ENCODE data around the gene PARS2.

The PARS2 gene

GRCh38 chr1:54787604-54788003 is 23.3 kb upstream of the PARS2 start:
- TF ChIP-seq POLR2AphosphoS5 (IDR thresholded peaks at IDR 0.05; ENCODE audit: low read depth, low read length) = no peak
- no peak for TF ChIP-seq TAF1 (IDR thresholded peaks at IDR 0.05; ENCODE audit: borderline replicate concordance, insufficient read depth, low read length)
- TF ChIP-seq SIN3A (IDR thresholded peaks at IDR 0.05; ENCODE audit: borderline replicate concordance, insufficient read depth, low read length) = no peak
- TF ChIP-seq REST (IDR thresholded peaks at IDR 0.05; ENCODE audit: insufficient read depth in 1 of 2, low read depth in 2 of 2, low read length in 2 of 2) = no peak
- no peak for TF ChIP-seq FOXP2 (optimal IDR thresholded peaks at IDR 0.05; ENCODE audit: borderline replicate concordance, extremely low read depth, extremely low read length, insufficient read depth)

- TF ChIP-seq REST (IDR thresholded peaks at IDR 0.05; ENCODE audit: insufficient read depth in 1 of 2, low read depth in 2 of 2, low read length in 2 of 2) (no peak), TAF1 (IDR thresholded peaks at IDR 0.05; ENCODE audit: borderline replicate concordance, insufficient read depth, low read length) (no peak), FOXP2 (optimal IDR thresholded peaks at IDR 0.05; ENCODE audit: borderline replicate concordance, extremely low read depth, extremely low read length, insufficient read depth) (no peak), SIN3A (IDR thresholded peaks at IDR 0.05; ENCODE audit: borderline replicate concordance, insufficient read depth, low read length) (no peak), POLR2AphosphoS5 (IDR thresholded peaks at IDR 0.05; ENCODE audit: low read depth, low read length) (no peak)
Observed at GRCh38 chr1:54786778-54787177, 22.5 kb upstream of the PARS2 start.

GRCh38 chr1:54784066-54784465 is 19.7 kb upstream of the PARS2 start:
- no peak for TF ChIP-seq POLR2AphosphoS5 (IDR thresholded peaks at IDR 0.05; ENCODE audit: low read depth, low read length)

GRCh38 chr1:54782588-54782987 is 18.3 kb upstream of the PARS2 start:
- TF ChIP-seq POLR2AphosphoS5 (IDR thresholded peaks at IDR 0.05; ENCODE audit: low read depth, low read length) (no peak), REST (IDR thresholded peaks at IDR 0.05; ENCODE audit: insufficient read depth in 1 of 2, low read depth in 2 of 2, low read length in 2 of 2) (no peak), SIN3A (IDR thresholded peaks at IDR 0.05; ENCODE audit: borderline replicate concordance, insufficient read depth, low read length) (no peak), FOXP2 (optimal IDR thresholded peaks at IDR 0.05; ENCODE audit: borderline replicate concordance, extremely low read depth, extremely low read length, insufficient read depth) (no peak), TAF1 (IDR thresholded peaks at IDR 0.05; ENCODE audit: borderline replicate concordance, insufficient read depth, low read length) (no peak)

GRCh38 chr1:54782156-54782555 is 17.8 kb upstream of the PARS2 start:
- TF ChIP-seq SIN3A (IDR thresholded peaks at IDR 0.05; ENCODE audit: borderline replicate concordance, insufficient read depth, low read length) (no peak), POLR2AphosphoS5 (IDR thresholded peaks at IDR 0.05; ENCODE audit: low read depth, low read length) (no peak), REST (IDR thresholded peaks at IDR 0.05; ENCODE audit: insufficient read depth in 1 of 2, low read depth in 2 of 2, low read length in 2 of 2) (no peak), TAF1 (IDR thresholded peaks at IDR 0.05; ENCODE audit: borderline replicate concordance, insufficient read depth, low read length) (no peak), FOXP2 (optimal IDR thresholded peaks at IDR 0.05; ENCODE audit: borderline replicate concordance, extremely low read depth, extremely low read length, insufficient read depth) (no peak)
